SH-SY5Y (cell line): ENCODE measurements around the gene CAV1.

ENCODE experiments used
- GATA2 ChIP-seq: IDR thresholded peaks from 2 replicates; pipeline ENCODE4 v1.6.1; 2011; ENCODE audit warnings: mild to moderate bottlenecking, low read depth, low read length
- GATA3 ChIP-seq: IDR thresholded peaks from 2 replicates; pipeline ENCODE4 v1.6.1; 2011; ENCODE audit warnings: low read depth, mild to moderate bottlenecking, low read length, moderate library complexity

The CAV1 gene

GRCh38 chr7:116517626-116518025 lies 7.2 kb upstream of the CAV1 start:
- no peak for TF ChIP-seq GATA2
- TF ChIP-seq GATA3 = no peak

- no peak for TF ChIP-seq GATA2
- TF ChIP-seq GATA3 = no peak
Measured at GRCh38 chr7:116518961-116519360, 5.9 kb upstream of the CAV1 start.

GRCh38 chr7:116521046-116521664 lies 3.7 kb upstream of the CAV1 start:
- TF ChIP-seq GATA2 (no peak), GATA3 (no peak)

- TF ChIP-seq GATA3 (no peak), GATA2 (no peak)
Measured at GRCh38 chr7:116522247-116522646, 2.6 kb upstream of the CAV1 start.

GRCh38 chr7:116524221-116524608 lies 621 bp upstream of the CAV1 start:
- TF ChIP-seq GATA2 (no peak), GATA3 (no peak)

- TF ChIP-seq GATA2 (no peak), GATA3 (no peak)
Measured at GRCh38 chr7:116525298-116525912, 569 bp downstream of the CAV1 start.

- TF ChIP-seq GATA2 (no peak), GATA3 (no peak)
Measured at GRCh38 chr7:116525913-116526861, 1.4 kb downstream of the CAV1 start.

- TF ChIP-seq GATA3 (no peak), GATA2 (no peak)
Measured at GRCh38 chr7:116526897-116527296, 2.1 kb downstream of the CAV1 start.

GRCh38 chr7:116527521-116527920 lies 2.7 kb downstream of the CAV1 start:
- TF ChIP-seq GATA2 (no peak), GATA3 (no peak)

- no peak for TF ChIP-seq GATA2
- no peak for TF ChIP-seq GATA3
Measured at GRCh38 chr7:116528008-116528789, 3.4 kb downstream of the CAV1 start.

- no peak for TF ChIP-seq GATA2
- no peak for TF ChIP-seq GATA3
Measured at GRCh38 chr7:116529250-116529649, 4.4 kb downstream of the CAV1 start.

- TF ChIP-seq GATA2 (no peak), GATA3 (no peak)
Measured at GRCh38 chr7:116530107-116530820, 5.4 kb downstream of the CAV1 start.

- TF ChIP-seq GATA3 (no peak), GATA2 (no peak)
Measured at GRCh38 chr7:116532102-116532688, 7.4 kb downstream of the CAV1 start.

- TF ChIP-seq GATA2 = no peak
- TF ChIP-seq GATA3 = no peak
Measured at GRCh38 chr7:116534790-116535189, 10.0 kb downstream of the CAV1 start.

GRCh38 chr7:116535416-116535815 lies 10.6 kb downstream of the CAV1 start:
- TF ChIP-seq GATA3 = no peak
- TF ChIP-seq GATA2 = no peak
